GM08714 (cell line): ENCODE measurements around the gene TMTC2.
A peak's percentile ranks its signal among the peaks of the same experiment; 100 is the strongest.

Experiments used
- H3K4me3 ChIP-seq: fragments of 200-500 bp; sonication (Bioruptor generic); 2 replicates; pipeline ENCODE4 v1.5.1; 2014; ENCODE audit warnings: mild to moderate bottlenecking, low read length, inconsistent platforms
- ZNF274 ChIP-seq: IDR thresholded peaks from 2 replicates; pipeline ENCODE4 v1.6.1; 2012; ENCODE audit warnings: mild to moderate bottlenecking, low read depth, low read length

Gene TMTC2

DNA sequence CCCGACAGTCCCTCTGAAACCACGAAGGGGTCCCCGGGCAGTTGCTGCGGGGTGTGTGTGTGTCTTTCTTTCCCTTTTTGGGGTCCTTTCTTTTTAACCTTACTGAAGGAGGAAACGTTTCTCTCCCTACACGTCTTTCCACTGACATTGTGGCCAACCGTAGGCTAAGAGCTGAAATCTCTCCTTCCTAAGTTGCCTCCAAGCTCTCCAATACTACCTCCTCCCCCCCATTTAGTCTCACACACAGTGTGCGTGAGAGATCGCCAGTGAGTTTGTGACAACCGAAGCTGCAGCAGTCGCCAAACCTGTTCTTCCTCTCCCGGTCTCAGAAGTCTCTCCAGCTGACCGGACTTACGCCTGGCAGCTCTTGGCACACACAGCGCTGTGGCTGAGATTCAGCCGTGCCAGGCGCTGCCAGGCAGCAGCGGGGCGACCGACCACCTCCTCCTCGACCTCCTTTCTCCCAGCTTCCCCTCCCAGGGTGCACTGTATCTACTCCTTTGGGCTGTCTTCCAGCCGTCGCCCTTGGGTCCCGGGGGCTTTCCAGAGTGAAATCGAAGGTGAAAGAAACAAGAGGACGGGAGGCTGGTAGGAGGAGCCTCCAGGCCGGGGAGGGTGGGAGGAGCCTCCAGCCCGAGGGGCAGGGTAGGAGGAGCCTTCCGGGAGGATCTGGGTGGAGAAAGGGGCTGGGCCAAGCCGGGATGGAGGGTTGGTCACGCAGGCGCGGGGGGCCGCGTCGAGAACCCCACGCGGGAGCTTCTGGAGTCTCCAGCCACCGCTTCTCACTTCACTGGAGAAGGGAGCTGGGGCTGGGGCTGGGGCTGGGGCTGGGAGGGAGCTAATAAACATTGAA is at the start of gene TMTC2:
TMTC2 (plus strand) TSS at position 739 of the 853 bp plus-strand sequence.
- H3K4me3 ChIP-seq, result peak within 1 kb of the TSS; percentile 59
- no peak for TF ChIP-seq ZNF274

DNA sequence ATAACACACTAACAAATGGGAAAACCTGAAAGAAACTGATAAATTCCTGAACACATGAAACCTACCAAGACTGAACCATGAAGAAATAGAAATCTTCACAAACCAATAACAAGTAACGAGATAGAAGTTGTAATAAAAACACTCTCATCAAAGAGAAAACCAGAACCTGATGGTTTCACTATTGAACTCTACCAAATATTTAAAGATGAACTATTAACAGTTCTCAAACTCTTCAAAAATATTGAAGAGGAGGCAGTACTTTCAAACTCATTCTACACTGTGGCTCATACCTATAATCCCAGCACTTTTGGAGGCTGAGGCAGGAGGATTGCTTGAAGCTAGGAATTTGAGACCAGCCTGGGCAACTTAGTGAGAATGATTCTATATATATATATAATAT is 48.4 kb upstream of the TMTC2 start:
- no peak for TF ChIP-seq ZNF274
- no peak overlapping the region for H3K4me3 ChIP-seq

DNA sequence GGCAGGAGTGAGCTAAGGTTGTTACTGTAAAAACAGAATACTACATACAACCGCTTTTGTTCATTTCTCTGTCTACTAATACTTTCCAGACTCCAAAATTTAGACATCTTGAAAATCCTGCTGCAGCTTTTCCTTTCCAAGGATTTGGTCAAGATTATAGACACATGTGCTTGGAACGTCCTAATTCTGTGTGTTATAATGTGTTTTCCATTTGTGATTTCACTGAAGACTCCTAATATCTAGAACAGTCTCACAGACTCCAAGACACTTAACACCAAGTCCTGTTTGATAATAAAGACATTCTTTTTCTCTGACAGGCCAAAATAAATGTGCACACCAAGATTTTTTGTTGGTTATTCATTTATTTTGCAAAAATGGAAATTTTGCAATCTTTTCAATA is 41.8 kb upstream of the TMTC2 start:
- H3K4me3 ChIP-seq, result no peak overlapping the region
- TF ChIP-seq ZNF274, result no peak

DNA sequence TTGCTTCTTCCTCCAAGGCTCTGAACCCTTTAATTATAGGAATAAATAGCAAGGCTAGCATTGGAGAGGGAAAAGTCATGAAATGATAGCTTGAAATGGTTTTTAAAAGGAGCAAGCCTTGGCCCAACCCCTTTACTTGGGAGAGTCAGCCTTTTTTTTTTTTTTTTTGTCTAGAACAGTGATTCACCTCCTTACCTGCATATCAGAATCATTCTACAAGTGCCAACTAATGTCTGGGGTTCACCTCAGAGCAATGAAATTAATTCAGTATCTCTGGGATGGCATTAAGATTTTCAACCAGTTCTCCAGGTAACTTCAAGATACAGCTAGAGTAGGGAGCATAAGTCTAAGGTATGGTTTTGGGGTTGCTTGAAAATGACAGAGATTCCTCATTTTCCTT is 41.3 kb upstream of the TMTC2 start:
- no peak for TF ChIP-seq ZNF274
- H3K4me3 ChIP-seq, result no peak overlapping the region

DNA sequence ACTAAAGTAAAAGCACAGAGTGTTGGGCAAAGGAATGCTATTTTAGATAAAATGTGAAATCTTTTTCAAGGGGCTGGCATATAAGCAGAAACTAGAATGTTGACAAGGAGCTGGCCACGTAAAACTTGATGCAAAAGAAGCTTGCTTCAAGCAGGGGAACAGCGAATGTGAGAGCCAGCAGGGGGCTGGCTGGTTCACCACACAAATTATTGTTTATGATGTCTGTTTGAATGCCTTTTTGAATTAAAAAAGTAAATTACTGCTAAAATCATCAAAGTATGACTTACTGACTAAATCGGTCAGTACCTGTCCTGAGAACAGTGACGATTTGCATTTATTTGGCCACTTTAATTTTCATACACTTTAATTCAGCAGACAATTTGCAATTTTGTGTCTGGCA is 38.9 kb upstream of the TMTC2 start:
- TF ChIP-seq ZNF274, result no peak
- no peak overlapping the region for H3K4me3 ChIP-seq

DNA sequence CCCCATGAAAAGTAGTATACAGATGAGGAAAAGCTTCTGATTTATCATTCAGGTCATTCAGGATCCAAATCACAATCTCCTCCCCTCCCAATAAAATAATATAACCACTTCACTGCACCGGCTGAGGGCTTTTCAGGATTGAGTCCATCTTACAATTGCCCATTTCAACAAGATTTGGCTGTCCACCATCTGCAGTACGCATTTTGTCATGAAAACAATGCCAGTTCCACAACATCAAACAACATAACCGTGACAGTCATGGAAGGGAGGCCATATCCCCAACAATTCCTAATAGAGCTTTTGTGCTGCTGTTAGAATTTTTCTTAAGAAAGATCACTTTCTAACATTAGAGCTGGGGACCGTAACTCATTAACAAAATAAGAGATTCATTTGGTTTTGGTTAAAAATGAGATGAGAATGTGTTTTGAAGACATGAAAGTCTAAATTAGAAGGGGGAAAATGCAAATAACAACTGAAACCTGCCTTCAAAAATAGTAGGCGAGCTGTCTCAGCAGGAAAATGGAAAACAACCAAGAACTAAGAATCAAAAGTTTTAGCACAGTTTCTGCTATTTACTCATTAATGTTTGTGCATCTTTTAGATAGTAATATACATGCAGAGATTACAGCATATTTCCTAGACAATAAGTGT is 38.3 kb upstream of the TMTC2 start:
- no peak overlapping the region for H3K4me3 ChIP-seq
- TF ChIP-seq ZNF274, result no peak

DNA sequence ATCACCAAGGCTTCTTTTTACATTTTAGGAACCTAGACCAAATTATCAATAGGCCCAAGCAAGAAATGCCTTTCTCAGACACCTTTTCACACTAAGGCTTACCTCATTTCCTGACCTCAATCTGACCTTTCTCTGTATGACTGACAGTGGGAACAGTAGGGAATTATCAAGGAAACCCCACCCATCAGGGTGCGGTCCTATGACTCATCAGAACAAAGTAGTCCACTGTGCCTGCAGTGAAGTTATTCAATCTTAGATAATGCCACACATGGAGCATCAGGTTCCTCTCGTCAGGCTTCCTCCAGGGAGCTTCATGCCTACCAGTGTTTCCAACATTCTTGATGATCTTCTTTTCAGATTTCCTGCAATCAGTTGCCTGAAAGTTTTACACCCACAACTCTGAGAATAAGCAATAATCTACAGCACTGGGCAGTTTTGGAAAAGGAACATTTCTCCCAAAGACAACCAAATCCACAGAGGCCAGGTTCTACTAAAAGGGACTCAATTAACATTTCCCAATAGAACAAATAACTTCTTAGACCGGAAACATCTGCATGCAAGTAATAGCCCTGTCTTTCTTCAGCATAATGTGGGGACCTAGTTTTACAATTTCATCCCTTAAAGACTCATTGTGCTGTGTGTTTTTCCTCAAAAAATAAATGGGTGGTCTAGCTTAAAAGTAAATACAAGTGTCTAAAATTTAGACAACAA is 35.9 kb upstream of the TMTC2 start:
- no peak overlapping the region for H3K4me3 ChIP-seq
- no peak for TF ChIP-seq ZNF274

DNA sequence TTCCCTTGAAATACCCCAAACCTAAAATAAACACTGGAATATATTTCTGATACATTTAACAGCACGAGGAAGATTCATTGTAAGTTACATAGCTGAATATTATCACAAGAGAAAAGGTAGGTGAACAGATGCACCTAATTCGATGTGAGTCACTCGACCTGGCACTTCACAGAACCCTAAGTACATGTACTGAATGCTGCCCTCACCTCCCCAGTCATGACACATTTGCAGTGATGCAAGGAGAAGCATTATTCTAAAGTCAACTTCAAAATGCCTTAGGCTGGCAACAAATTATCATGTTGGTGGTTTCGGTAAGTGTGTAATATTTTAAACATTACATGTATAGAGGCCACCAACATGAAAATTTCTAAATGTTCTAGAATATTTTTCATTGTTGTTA is 35.2 kb upstream of the TMTC2 start:
- no peak for TF ChIP-seq ZNF274
- no peak overlapping the region for H3K4me3 ChIP-seq

DNA sequence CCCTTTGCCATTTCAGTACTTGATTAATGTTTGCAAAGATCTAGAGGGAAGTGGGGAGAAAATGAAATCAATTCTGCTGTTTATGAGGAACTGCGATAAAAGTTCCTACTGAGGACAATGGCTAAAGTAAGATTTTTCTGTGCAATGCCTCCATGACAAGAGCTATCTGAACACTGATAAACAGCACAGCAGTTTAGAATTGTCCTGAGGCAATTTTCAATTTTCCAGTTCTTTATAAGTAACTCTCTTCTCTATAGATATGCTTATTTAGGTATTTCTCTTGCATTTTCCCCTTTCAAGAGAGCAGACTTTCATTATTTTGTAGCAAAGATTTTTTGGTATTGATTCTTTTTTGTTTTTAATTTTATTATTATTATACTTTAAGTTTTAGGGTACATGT is 34.6 kb upstream of the TMTC2 start:
- no peak for TF ChIP-seq ZNF274
- no peak overlapping the region for H3K4me3 ChIP-seq

DNA sequence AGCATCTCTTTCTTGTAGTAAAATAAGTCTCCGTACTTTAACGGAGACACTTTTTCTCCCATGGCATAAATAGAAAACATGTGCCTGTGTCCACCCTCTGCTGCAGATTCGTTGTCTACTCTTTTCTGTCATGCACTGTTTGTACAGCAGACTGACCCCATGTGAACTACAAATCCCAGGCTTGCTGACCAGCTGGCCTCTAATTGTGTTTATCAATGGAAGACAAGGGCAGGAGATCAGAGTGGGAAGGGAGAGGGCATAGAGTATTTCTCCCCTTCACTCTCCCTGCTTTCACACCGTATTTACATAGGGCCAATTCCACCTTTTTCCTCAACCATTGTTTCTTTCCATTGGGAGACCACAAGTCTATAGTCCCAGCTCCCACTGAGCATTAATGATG is 31.0 kb upstream of the TMTC2 start:
- no peak for TF ChIP-seq ZNF274
- no peak overlapping the region for H3K4me3 ChIP-seq

DNA sequence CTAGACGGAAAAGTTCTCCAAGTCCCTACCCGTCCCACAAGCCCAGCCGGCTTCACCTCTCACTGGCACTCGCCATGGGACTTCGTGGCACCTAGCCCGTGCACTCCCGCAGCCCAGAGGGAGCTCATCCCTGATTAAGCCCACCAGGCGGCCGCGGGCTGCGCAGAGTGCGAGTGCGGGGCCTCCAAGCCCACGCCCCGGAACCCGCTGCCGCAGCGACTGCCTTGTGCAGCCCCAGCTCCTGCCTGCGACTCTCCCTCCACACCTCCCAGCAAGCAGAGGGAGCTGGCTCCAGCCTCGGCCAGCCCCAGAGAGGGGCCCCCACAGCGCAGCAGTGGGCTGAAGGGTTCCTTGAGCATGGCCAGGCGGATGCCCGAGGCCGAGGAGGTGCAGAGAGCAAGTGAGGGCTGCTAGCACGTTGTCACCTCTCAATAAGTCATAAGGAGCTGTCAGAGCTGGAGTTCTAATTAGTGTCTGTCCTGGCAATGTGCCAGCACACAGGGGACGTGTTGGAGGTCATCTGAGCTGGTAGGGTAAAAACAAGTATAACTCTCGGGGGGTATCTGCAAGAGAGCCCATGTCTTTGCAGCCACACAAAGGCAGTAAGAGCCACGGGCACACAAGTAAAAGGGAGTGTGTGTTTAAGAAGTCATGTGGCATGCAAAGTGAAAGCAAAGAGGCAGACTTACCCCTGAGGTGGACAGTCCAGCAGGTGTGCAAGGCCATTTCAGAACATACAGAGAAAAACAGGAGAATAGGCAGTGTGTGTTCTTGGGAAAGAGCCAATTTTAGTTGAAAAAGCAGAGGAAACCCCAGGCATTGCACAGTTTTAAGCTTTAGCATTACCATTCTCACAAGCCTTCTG is 27.1 kb upstream of the TMTC2 start:
- no peak overlapping the region for H3K4me3 ChIP-seq
- no peak for TF ChIP-seq ZNF274

DNA sequence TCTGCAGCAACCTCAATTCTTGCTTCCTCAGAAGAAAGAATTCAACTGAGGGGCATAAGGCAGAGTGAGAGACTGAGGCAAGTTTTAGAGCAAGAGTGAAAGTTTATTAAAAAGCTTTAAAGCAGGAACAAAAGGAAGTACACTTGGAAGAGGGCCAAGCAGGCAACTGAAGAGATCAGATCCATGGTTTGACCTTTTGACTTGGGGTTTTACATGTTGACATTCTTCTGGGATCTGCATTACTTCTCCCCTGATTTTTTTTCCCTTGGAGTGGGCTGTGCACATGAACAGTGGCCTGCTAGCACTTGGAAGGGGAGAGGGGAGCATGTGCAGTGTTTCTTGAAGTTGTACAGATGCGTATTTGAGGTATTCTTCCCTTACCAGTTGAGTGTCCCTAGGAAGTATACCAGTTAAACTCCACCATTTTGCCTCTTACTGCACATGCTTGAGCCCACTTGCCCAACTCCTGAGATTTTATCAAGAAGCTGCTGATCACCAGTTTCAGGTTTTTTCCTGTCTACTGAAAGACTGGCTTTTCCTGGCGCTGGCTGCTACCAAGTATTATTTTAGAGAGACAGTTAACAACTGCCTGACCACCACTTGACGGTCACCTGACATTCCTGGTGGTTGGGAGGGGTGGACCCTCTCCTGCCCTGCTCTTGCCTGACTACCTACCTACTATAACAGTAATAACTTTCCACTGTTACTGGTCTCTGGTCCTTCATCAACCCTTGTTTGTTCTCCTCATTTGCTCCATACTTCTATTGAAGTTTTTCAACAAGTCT is 26.0 kb upstream of the TMTC2 start:
- H3K4me3 ChIP-seq, result no peak overlapping the region
- TF ChIP-seq ZNF274, result no peak

DNA sequence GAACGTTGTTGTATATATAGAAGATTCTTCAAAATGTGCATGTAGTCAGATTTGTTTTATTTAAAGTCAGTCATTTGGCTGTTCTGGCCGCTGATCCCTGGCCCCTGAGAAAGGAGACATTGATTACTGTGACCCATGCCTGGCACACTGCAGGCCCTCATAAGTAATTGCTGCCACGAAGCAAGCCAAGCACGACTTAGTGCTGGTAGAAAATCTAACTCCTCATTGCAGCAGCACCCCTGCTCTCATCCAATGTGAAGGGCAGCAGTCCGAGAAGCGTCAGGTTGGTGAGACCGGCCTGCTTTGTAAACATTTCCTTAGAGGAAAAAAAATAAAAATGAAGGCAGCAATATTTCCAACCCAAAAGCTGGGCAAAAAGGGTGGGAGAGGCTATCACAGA is 22.8 kb upstream of the TMTC2 start:
- TF ChIP-seq ZNF274, result no peak
- no peak overlapping the region for H3K4me3 ChIP-seq
